Psoas muscle (tissue), 8 donors: Measurements from ENCODE around the gene VPS37B. TPM values are rescaled to one million over a fixed set of nuclear protein-coding genes. Genes with fewer than 3 reads are reported as not detected.

Source experiments
- ATAC-seq, 4 donors: fragments of 200-7000 bp; cut with Tn5 transposase; one replicate each; pipeline ENCODE4 v1.9.1; 2020; ENCODE audit warnings: moderate library complexity in 3 of 4, mild to moderate bottlenecking in 2 of 4
- DNase-seq, 2 donors: peaks; one replicate each; pipeline ENCODE4 v3.0.0-alpha.2; 2020
- H3K27ac ChIP-seq: fragments of 200-600 bp; one replicate; pipeline ENCODE4 v1.8.0; 2022
- H3K27me3 ChIP-seq, 3 donors: fragments of 200-600 bp in 1 of 3; one replicate each; pipeline versions ENCODE4 v1.6.1 to v1.8.0; 2013 to 2022; ENCODE audit warnings: low read length in 2 of 3, mild to moderate bottlenecking in 2 of 3, moderate library complexity in 1 of 3; ENCODE audit not compliant: insufficient read depth in 3 of 3
- H3K36me3 ChIP-seq, 2 donors: fragments of 200-600 bp in 1 of 2; one replicate each; pipeline versions ENCODE4 v1.6.1 to v1.8.0; 2013 to 2022; ENCODE audit warnings: low read depth in 1 of 2, mild to moderate bottlenecking in 1 of 2, moderate library complexity in 1 of 2; ENCODE audit not compliant: insufficient read depth in 1 of 2
- H3K4me1 ChIP-seq: fragments of 200-600 bp; one replicate; pipeline ENCODE4 v1.8.0; 2022
- H3K4me3 ChIP-seq: fragments of 200-600 bp; one replicate; pipeline ENCODE4 v1.8.0; 2022; ENCODE audit warnings: mild to moderate bottlenecking
- H3K9me3 ChIP-seq: fragments of 200-600 bp; one replicate; pipeline ENCODE4 v1.8.0; 2022
- CTCF ChIP-seq: fragments of 200-600 bp; IDR thresholded peaks from one replicate; pipeline ENCODE4 v1.8.0; 2022; ENCODE audit warnings: antibody characterized with exemption
- WGBS, 3 donors: extraction: QIAGEN DNeasy Blood & Tissue Kit; methylation state at CpG; one replicate each; pipeline versions ENCODE4 v1.1.6 to v1.1.7; 2013; 5-methylcytosine and 5-hydroxymethylcytosine counted together
- intact Hi-C, 2 donors: fragments of 100-400 bp; cut with DNase I; formaldehyde crosslinking; loops; one replicate each; pipeline versions ENCODE4 v1.11.0 to v1.14.2; 2022
- polyA plus RNA-seq, 3 donors: library from polyadenylated mRNA; stranded (reverse); fragments of 200-250 nt; gene quantifications; one replicate each; pipeline ENCODE4 v1.2.3, GENCODE V29; 2013
- total RNA-seq, 4 donors: library from RNA; stranded (reverse); fragmentation: NEBNext Ultra II Directional in 2 of 4; extraction: Animal tissue kit (Norgen Biotek cat#: 25700) in 2 of 4; gene quantifications; one replicate each; pipeline versions ENCODE4 v1.2.1 to v1.2.4, GENCODE V29; 2021 to 2023
- donor health status: healthy with polysubstance abuse.
- donor health status: DM: no; HTN: no; CAD: no; lungs with moderate emphysema.
- donor health status: Bipolar disorder and iron deficiency.
- donor health status: healthy.
- donor health status: DM: yes; HTN: yes; CAD: no.
- donor health status: DM: no; HTN: no; CAD: no.
- donor health status: DM: no; HTN: no; CAD: no.
- donor health status: DM: yes; HTN: yes; CAD: no.

Gene VPS37B
- total and polyA plus RNA-seq, 7 donors, result 3.2 to 11.1 (median 8.9) TPM

GRCh38 chr12:122899887-122900286 lies 4.0 kb upstream of the VPS37B start:
- Histone ChIP-seq H3K27ac (no peak overlapping the region), H3K9me3 (no peaks in the 10 kb centered on the region), H3K4me1 (peaks cover 2% of the 10 kb centered on the region), H3K27me3 (no peaks in the 10 kb centered on the region), H3K36me3 (no peaks in the 10 kb centered on the region), H3K4me3 (no peak overlapping the region)
- DNase-seq, result no peak
- WGBS, 3 donors, result 95 to 97% (median 96%) methylated on average over 6 of the region's 6 CpGs
- ATAC-seq, result no peak
- intact Hi-C loops, result no loop called here
- TF ChIP-seq CTCF, result no peak

GRCh38 chr12:122896662-122897061 lies 738 bp upstream of the VPS37B start:
- no peaks in the 10 kb centered on the region for H3K36me3 ChIP-seq
- H3K4me3 ChIP-seq, result no peak overlapping the region
- H3K4me1 ChIP-seq, result peaks cover 33% of the 10 kb centered on the region
- no peaks in the 10 kb centered on the region for H3K27me3 ChIP-seq
- H3K27ac ChIP-seq, result no peak overlapping the region
- H3K9me3 ChIP-seq, result no peaks in the 10 kb centered on the region
- no peak for ATAC-seq
- no peak for DNase-seq
- 89 to 95% (median 94%) methylated on average over 7 of the region's 7 CpGs for WGBS, 3 donors
- TF ChIP-seq CTCF, result no peak
- intact Hi-C loops, result no loop called here

DNA sequence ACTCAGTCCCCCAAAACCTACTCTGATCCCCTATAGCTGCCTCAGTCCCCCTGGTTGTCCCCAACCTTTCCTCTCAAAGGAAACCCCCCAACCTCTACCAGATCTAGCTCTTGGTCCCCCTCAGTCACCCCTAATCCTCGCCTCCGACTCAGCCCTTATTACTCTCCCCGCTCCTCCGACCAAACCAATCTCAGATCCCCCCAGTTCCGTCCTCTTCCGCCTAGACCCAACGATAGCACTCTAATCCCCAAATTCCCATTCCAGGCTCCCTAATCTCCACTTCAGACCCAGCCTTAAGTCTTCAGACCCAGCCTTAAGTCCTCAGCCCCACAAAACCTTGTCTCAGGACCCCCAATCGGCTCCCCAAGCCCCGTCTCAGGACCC lies 612 bp downstream of the VPS37B start:
- H3K27me3 ChIP-seq, result no peaks in the 10 kb centered on the region
- peak in 3 of 4 donors; percentile 7 to 37 (median 21) for ATAC-seq
- peaks cover 41% of the 10 kb centered on the region for H3K4me1 ChIP-seq
- WGBS, 3 donors, result 7 to 17% (median 12%) methylated on average over 9 of the region's 9 CpGs
- H3K9me3 ChIP-seq, result no peaks in the 10 kb centered on the region
- no peaks in the 10 kb centered on the region for H3K36me3 ChIP-seq
- intact Hi-C loops, result no loop called here
- no peak for DNase-seq
- peak overlapping the region; percentile 78 for H3K4me3 ChIP-seq
- peak overlapping the region; percentile 80 for H3K27ac ChIP-seq
- no peak for TF ChIP-seq CTCF

GRCh38 chr12:122894193-122895121 lies 1.5 kb downstream of the VPS37B start:
- ATAC-seq (peak in 1 of 4 donors; percentile 9), DNase-seq (no peak)
- Histone ChIP-seq H3K4me3 (peak overlapping the region; percentile 78), H3K27ac (peak overlapping the region; percentile 80), H3K4me1 (peaks cover 46% of the 10 kb centered on the region), H3K27me3 (no peaks in the 10 kb centered on the region), H3K9me3 (no peaks in the 10 kb centered on the region), H3K36me3 (no peaks in the 10 kb centered on the region)
- no peak for TF ChIP-seq CTCF
- WGBS, 3 donors, result 31 to 40% (median 31%) methylated on average over 14 to 15 of the region's 15 CpGs
- intact Hi-C loops, result no loop called here
